ENCODE results near the gene PARL.

DNA sequence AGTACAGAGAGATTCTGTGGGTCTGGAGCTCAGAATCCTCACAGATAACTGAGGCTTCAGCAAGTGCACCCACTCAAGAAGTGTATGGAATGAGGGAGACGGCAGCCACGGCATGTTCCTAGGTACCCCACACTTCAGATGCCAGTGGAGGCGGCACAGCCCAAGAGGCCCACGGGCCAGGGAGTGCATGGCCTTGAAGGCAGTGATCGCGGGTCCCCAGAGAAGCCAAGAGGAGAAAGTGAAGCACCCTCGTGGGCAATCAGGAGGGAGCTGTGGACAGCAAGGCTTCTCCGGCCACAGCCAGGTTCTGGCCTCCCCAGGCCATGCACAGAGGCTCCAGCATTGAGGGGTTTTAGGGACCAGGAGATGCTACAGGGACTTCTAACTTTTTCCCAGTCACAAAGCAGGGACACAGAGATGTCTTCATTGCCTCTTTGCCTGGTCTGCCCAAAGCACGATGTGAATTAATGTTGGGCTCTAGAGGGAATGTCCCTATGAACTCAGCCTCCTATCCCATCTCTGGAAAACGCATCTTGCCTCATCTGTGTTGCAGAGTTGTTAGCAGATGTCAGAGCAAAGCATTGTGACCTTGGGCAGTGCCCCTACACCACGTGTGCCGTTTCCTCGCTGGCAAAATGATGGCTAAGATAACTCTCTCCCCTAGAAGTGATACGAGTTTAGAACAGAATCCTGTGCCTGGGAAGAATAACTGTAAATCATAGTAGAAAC, 56.7 kb downstream of the PARL start:
- TF ChIP-seq ZBTB7A (IDR thresholded peaks at IDR 0.05; ENCODE audit: low read depth), result no peak
- no peak for TF ChIP-seq CREB1 (IDR thresholded peaks at IDR 0.05; ENCODE audit: low read depth)
- no peak for TF ChIP-seq EP300 (IDR thresholded peaks at IDR 0.05; ENCODE audit: borderline replicate concordance)
- no peak for TF ChIP-seq EGR1 (IDR thresholded peaks at IDR 0.05)
- TF ChIP-seq TEAD4 (IDR thresholded peaks at IDR 0.05), result no peak
- TF ChIP-seq NFIC (IDR thresholded peaks at IDR 0.05), result no peak
